NT2/D1 (cell line): ENCODE data around the gene IQSEC3.
"Not testable (repeated sequence)": the region's sequence is repeated elsewhere in the genome, so short reads cannot be mapped to it uniquely, and the experiment has no call there.

Experiments used
- DNase-seq: peaks from one replicate; pipeline ENCODE4 v3.0.0-alpha.2; 2011; ENCODE audit warnings: low read depth, low spot score
- H3K27me3 ChIP-seq: 2 replicates; pipeline ENCODE4 v1.6.0; 2011; ENCODE audit warnings: mild to moderate bottlenecking; ENCODE audit not compliant: insufficient read length, insufficient read depth
- H3K36me3 ChIP-seq: 2 replicates; pipeline ENCODE4 v1.6.1; 2011; ENCODE audit warnings: mild to moderate bottlenecking, low read length, mixed read lengths; ENCODE audit not compliant: insufficient read depth, insufficient read length
- H3K4me1 ChIP-seq: 2 replicates; pipeline ENCODE4 v1.5.1; 2011; ENCODE audit not compliant: insufficient read depth, insufficient read length
- H3K4me3 ChIP-seq: 2 replicates; pipeline ENCODE4 v1.5.1; 2011; ENCODE audit warnings: low read depth; ENCODE audit not compliant: insufficient read length
- H3K9ac ChIP-seq: 2 replicates; pipeline ENCODE4 v1.6.0; 2011; ENCODE audit warnings: low read depth; ENCODE audit not compliant: insufficient read length
- H3K9me3 ChIP-seq: 2 replicates; pipeline ENCODE4 v1.5.1; 2011; ENCODE audit warnings: mild to moderate bottlenecking, low read length; ENCODE audit not compliant: insufficient read depth
- SUZ12 ChIP-seq: IDR thresholded peaks from 2 replicates; pipeline ENCODE4 v1.6.1; 2011; ENCODE audit not compliant: insufficient read length, insufficient read depth; ENCODE audit errors: extremely low read depth
- YY1 ChIP-seq: IDR thresholded peaks from 2 replicates; pipeline ENCODE4 v1.6.1; 2011; ENCODE audit not compliant: insufficient read length, insufficient read depth
- ZNF274 ChIP-seq: IDR thresholded peaks from 2 replicates; pipeline ENCODE4 v1.6.1; 2011; ENCODE audit warnings: mild to moderate bottlenecking, low read depth, low read length

The IQSEC3 gene

DNA sequence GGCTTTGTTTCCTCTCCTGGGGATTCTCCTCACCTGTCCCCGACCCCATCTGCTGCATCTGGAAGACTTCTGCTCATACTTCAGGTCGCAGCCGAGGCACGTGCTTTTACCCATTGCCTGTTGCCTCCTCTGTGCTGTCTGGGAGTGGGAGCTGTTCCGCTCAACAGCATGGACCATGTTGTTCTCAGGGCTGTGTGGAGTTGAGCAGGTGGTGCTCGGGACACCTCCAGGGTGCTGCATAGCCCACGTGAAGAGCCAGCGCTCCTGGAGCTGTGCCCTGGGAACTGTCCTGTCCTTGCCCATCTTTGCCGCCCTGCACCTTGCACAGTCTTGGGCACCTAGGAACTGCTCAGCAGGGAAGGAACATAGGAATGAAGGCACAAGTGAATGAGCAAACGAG is 62.4 kb downstream of the IQSEC3 start:
- Histone ChIP-seq H3K9ac (no peak overlapping the region), H3K4me1 (peaks cover 15% of the 10 kb centered on the region), H3K9me3 (no peaks in the 10 kb centered on the region), H3K27me3 (no peaks in the 10 kb centered on the region), H3K4me3 (no peak overlapping the region), H3K36me3 (no peaks in the 10 kb centered on the region)
- no peak for TF ChIP-seq ZNF274
- no peak for TF ChIP-seq YY1
- TF ChIP-seq SUZ12: no peak
- DNase-seq: no peak

DNA sequence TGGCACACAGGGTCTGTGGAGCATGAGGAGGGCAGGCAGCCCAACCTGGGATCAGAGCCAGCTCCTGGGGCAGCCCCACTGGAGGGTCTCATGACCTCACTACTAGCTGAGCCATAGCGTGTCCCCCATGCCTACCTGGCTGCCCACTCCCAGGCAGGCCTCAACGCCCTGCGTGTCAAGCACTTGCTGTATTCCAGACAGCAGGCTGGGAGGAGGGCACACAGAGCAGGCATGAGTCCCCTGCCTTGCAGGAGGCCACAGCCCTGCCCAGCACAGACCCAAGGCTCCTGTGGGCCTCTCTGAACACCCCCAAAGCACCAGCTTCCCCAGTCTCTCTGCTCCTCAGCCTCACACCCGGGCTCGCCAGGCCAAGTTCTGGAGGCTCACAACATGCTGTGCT is 64.0 kb downstream of the IQSEC3 start:
- H3K9ac ChIP-seq: no peak overlapping the region
- no peak for DNase-seq
- peaks cover 7% of the 10 kb centered on the region for H3K4me1 ChIP-seq
- H3K9me3 ChIP-seq: no peaks in the 10 kb centered on the region
- no peak overlapping the region for H3K4me3 ChIP-seq
- no peak for TF ChIP-seq SUZ12
- TF ChIP-seq ZNF274: no peak
- no peak for TF ChIP-seq YY1
- H3K36me3 ChIP-seq: no peaks in the 10 kb centered on the region
- no peaks in the 10 kb centered on the region for H3K27me3 ChIP-seq

DNA sequence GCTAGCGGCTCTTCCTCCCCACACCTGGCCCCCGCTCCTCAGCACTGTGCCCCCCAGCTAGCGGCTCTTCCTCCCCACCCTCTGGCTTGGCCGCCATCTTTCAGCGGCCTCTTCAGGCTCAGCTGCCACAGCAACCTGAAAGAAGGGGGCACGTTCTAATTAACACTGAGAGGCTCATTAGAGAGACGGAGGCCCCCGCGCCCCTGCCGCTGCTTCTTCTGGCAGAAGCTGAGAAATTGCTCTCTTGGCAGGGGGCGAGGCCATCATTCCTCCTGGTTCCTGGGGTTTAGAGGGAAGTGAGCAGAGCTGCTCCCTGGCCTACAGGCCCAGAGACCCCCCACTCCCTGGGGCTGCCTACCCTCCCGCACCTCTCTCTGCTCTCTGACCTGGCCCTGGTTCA is 64.4 kb downstream of the IQSEC3 start:
- H3K9me3 ChIP-seq: no peaks in the 10 kb centered on the region
- TF ChIP-seq YY1: no peak
- no peak for TF ChIP-seq SUZ12
- TF ChIP-seq ZNF274: no peak
- H3K4me3 ChIP-seq: no peak overlapping the region
- no peak for DNase-seq
- no peaks in the 10 kb centered on the region for H3K27me3 ChIP-seq
- peaks cover 7% of the 10 kb centered on the region for H3K4me1 ChIP-seq
- H3K9ac ChIP-seq: no peak overlapping the region
- H3K36me3 ChIP-seq: no peaks in the 10 kb centered on the region

DNA sequence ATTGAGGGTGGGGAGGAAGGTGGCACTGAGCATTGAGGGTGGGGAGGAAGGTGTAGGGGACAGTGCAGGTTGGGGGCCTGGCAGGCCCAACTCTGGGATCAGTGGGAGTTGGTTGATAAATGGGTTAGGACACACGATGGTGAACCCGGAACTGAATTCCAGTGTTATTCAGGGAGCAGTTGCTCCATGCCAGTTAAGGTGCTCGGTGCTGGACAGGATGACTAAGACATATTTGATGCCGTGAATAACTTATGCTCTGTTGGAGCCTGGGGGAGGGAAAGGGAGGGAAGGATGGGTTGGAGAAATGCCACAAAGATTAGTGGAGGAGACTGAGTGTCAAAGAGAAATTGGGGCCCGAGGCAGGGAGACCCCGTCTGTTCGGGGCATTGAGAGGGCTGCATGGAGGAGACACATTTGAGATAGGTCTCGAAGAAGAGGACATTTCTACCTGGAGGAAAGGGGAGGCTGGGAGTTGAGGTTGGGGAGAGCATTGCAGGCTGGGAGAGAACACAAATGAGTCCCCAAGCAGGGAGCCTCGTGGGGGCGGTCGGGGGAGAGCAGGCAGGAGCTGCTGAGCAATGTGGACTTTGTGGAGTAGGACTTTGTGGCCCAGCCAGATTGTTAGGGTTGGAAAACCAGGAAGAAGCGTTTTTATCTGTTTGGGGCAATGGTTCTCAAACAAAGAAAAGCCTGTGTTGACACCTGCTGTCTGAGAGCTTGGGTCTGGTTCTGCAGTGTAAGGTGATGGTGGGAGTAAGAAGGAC is 65.3 kb downstream of the IQSEC3 start:
- no peaks in the 10 kb centered on the region for H3K27me3 ChIP-seq
- no peak for DNase-seq
- H3K9me3 ChIP-seq: no peaks in the 10 kb centered on the region
- no peak for TF ChIP-seq SUZ12
- no peak for TF ChIP-seq YY1
- TF ChIP-seq ZNF274: no peak
- no peaks in the 10 kb centered on the region for H3K36me3 ChIP-seq
- H3K4me3 ChIP-seq: no peak overlapping the region
- H3K9ac ChIP-seq: no peak overlapping the region
- peaks cover 7% of the 10 kb centered on the region for H3K4me1 ChIP-seq

DNA sequence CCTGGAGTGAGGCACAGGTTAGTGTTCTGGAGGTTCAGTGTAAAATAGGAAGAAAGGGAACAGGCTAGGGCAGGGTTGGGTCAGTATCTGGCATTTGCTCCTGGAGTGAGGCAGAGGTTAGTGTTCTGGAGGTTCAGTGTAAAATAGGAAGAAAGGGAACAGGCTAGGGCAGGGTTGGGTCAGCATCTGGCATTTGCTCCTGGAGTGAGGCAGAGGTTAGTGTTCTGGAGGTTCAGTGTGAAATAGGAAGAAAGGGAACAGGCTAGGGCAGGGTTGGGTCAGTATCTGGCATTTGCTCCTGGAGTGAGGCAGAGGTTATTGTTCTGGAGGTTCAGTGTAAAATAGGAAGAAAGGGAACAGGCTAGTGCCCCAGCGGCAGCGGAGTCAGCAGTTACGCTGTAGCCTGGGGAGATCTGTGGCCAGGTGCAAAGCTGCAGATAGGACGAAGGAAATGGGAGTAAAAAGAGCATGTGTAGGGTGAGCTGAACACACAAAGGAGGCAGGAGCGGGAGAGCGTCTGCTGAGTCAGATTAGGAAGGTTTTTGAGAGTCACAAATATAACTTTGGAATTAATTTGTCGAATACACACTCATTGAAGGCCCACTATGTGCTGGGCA is 67.2 kb downstream of the IQSEC3 start:
- DNase-seq, H3K4me1 ChIP-seq, H3K36me3 ChIP-seq, H3K9me3 ChIP-seq, H3K27me3 ChIP-seq, H3K4me3 ChIP-seq: not testable (repeated sequence)
- H3K9ac ChIP-seq: peak overlapping the region; percentile 14

DNA sequence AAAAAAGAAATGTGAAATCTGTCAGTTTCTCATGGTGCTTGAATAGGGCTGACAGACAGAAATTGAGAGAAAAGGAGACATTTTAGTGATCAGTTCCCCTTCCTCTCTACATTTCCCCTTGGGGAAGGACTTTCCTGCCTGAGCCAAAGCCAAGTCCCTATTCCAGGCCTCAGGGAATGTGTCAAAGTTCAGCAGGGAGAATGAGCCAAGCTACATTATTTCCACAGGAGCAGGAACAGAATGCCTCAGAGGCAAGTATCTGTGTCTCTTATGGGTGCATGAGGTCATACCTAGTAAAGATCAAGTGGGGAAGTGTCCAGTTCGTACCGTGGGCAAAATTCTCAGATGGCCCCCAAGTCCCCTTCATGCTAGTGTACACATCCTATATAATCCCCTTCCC is 68.6 kb downstream of the IQSEC3 start:
- H3K9me3 ChIP-seq: no peaks in the 10 kb centered on the region
- no peak for TF ChIP-seq YY1
- TF ChIP-seq ZNF274: no peak
- TF ChIP-seq SUZ12: no peak

DNA sequence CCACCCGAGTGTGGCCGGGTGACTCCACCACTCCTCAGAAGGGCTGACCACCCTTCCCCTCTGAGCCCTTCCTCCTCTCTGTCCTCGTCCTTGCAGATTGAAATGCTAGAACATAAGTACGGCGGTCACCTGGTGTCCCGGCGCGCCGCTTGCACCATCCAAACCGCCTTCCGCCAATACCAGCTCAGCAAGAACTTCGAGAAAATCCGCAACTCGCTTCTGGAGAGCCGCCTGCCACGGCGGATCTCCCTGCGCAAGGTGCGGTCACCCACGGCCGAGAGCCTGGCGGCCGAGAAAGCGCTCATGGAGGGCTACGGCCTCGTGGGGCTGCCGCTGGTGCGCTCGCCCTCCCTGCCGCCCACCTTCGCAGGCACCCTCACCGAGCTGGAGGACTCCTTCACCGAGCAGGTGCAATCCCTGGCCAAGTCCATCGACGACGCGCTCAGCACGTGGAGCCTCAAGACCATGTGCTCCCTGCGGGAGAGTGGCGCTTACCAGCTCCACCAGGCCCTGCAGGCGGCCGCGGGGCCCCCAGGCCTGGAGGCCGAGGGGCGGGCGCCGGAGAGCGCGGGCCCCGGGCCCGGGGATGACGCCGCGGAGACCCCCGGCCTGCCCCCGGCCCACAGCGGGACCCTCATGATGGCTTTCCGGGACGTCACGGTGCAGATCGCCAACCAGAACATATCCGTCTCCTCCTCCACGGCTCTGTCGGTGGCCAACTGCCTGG is 71.8 kb downstream of the IQSEC3 start:
- Histone ChIP-seq H3K4me3 (no peak overlapping the region), H3K9ac (no peak overlapping the region), H3K36me3 (no peaks in the 10 kb centered on the region), H3K9me3 (no peaks in the 10 kb centered on the region), H3K4me1 (peaks cover 38% of the 10 kb centered on the region), H3K27me3 (no peaks in the 10 kb centered on the region)
- DNase-seq: no peak
- no peak for TF ChIP-seq ZNF274
- no peak for TF ChIP-seq SUZ12
- TF ChIP-seq YY1: no peak

More for the DNA sequence above, 68.6 kb downstream of the IQSEC3 start:
- Histone ChIP-seq H3K4me3 (no peak overlapping the region), H3K4me1 (peaks cover 9% of the 10 kb centered on the region), H3K27me3 (no peaks in the 10 kb centered on the region), H3K36me3 (no peaks in the 10 kb centered on the region), H3K9ac (no peak overlapping the region)
- DNase-seq: no peak
